ENCODE results near the gene HSD3B1. TPM values are rescaled to one million over a fixed set of nuclear protein-coding genes. Genes with fewer than 3 reads are reported as not detected.

HSD3B1 gene
- total RNA-seq, 1 experiment from 2014 or later: not detected

DNA sequence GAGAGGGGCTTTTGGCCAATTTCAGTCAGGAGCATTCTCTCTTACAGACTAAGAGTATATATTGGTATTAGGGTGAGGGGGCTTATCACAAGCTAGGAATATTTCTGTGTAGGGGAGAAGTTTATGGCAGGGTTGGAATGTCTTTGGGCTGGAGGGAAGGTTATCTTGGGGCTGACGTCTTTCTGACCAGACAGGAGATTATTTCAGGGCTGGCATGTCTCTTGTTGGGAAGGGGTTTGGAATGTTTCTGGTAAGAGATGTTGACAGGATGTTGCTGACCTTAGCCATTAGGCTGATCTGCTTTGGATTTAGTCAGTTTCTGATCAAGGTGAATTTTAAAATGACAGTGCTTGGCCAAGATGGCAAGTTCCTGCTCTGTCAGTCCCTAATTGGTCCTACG is 17.8 kb upstream of the HSD3B1 start:
- no TSS peak for BruUV-seq (replicated peaks)
- no peaks in the 10 kb centered on the region for H3K9me3 Mint-ChIP-seq (ENCODE audit: low read depth, unreplicated experiment)
- no peak overlapping the region for H3K27ac Mint-ChIP-seq (ENCODE audit: unreplicated experiment)
- intact Hi-C loops (cut with micrococcal nuclease; ENCODE audit: unreplicated experiment): no loop called here
- TF ChIP-seq, protein P1, sequence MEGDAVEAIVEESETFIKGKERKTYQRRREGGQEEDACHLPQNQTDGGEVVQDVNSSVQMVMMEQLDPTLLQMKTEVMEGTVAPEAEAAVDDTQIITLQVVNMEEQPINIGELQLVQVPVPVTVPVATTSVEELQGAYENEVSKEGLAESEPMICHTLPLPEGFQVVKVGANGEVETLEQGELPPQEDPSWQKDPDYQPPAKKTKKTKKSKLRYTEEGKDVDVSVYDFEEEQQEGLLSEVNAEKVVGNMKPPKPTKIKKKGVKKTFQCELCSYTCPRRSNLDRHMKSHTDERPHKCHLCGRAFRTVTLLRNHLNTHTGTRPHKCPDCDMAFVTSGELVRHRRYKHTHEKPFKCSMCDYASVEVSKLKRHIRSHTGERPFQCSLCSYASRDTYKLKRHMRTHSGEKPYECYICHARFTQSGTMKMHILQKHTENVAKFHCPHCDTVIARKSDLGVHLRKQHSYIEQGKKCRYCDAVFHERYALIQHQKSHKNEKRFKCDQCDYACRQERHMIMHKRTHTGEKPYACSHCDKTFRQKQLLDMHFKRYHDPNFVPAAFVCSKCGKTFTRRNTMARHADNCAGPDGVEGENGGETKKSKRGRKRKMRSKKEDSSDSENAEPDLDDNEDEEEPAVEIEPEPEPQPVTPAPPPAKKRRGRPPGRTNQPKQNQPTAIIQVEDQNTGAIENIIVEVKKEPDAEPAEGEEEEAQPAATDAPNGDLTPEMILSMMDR (IDR thresholded peaks at IDR 0.05; ENCODE audit: unreplicated experiment): no peak
- DNase-seq: no peak
- no peaks in the 10 kb centered on the region for H3K36me3 Mint-ChIP-seq (ENCODE audit: insufficient read depth, unreplicated experiment)
- no peak overlapping the region for H3K4me3 Mint-ChIP-seq (ENCODE audit: low read depth, unreplicated experiment)
- H3K27me3 Mint-ChIP-seq (ENCODE audit: unreplicated experiment): peaks cover 55% of the 10 kb centered on the region
- H3K4me1 Mint-ChIP-seq (ENCODE audit: low read depth, unreplicated experiment): no peaks in the 10 kb centered on the region
- CTCF ChIA-PET: no interaction called here

DNA sequence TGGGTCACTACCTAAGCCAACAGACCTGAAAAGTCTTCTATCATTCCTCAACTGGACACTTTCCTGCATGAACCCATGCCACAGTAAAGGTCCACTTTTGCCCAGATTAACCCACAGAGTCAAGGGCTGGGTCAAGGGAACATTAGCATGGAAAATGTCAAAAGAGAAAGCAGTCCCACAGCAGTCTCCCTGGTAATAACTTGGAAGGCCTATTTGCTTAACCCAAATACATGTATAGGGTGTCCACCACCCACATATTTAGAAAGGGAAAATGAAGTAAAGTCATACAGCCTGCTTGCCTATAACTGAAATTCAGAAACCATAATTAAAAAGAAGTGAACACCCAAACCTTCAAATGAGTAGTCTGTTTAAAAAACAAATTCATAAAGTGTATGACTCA is 16.1 kb upstream of the HSD3B1 start:
- CTCF ChIA-PET: no interaction called here
- TF ChIP-seq, protein P1 (IDR thresholded peaks at IDR 0.05; ENCODE audit: unreplicated experiment): no peak
- Mint-ChIP-seq H3K27me3 (ENCODE audit: unreplicated experiment) (peaks cover 53% of the 10 kb centered on the region), H3K4me3 (ENCODE audit: low read depth, unreplicated experiment) (no peak overlapping the region), H3K4me1 (ENCODE audit: low read depth, unreplicated experiment) (no peaks in the 10 kb centered on the region), H3K27ac (ENCODE audit: unreplicated experiment) (no peak overlapping the region), H3K9me3 (ENCODE audit: low read depth, unreplicated experiment) (no peaks in the 10 kb centered on the region), H3K36me3 (ENCODE audit: insufficient read depth, unreplicated experiment) (no peaks in the 10 kb centered on the region)
- intact Hi-C loops (cut with micrococcal nuclease; ENCODE audit: unreplicated experiment): no loop called here
- BruUV-seq (replicated peaks): no TSS peak
- DNase-seq: no peak

DNA sequence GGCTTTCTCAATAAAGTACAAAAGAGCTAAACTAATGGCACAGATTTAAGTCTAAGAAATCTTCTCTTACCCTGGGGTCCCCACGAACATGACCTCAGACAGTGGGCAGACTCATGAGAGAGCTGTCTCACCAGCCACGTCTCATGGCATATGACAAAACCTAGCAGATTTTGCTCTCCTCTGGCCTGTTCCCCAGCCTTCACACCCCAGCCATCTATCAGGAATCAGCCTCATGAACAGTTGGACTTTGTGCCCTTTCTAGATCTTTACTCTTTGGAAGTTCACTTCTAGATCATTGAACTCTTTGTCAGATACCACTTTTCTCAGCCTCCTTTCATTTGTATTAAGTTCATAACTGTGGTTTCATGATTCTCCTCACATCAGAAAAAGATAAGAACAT is 14.2 kb upstream of the HSD3B1 start:
- Mint-ChIP-seq H3K36me3 (ENCODE audit: insufficient read depth, unreplicated experiment) (no peaks in the 10 kb centered on the region), H3K4me1 (ENCODE audit: low read depth, unreplicated experiment) (no peaks in the 10 kb centered on the region), H3K4me3 (ENCODE audit: low read depth, unreplicated experiment) (no peak overlapping the region), H3K27me3 (ENCODE audit: unreplicated experiment) (peaks cover 46% of the 10 kb centered on the region), H3K9me3 (ENCODE audit: low read depth, unreplicated experiment) (peaks cover 3% of the 10 kb centered on the region), H3K27ac (ENCODE audit: unreplicated experiment) (no peak overlapping the region)
- CTCF ChIA-PET: no interaction called here
- TF ChIP-seq, protein P1 (IDR thresholded peaks at IDR 0.05; ENCODE audit: unreplicated experiment): no peak
- no TSS peak for BruUV-seq (replicated peaks)
- intact Hi-C loops (cut with micrococcal nuclease; ENCODE audit: unreplicated experiment): no loop called here
- no peak for DNase-seq

DNA sequence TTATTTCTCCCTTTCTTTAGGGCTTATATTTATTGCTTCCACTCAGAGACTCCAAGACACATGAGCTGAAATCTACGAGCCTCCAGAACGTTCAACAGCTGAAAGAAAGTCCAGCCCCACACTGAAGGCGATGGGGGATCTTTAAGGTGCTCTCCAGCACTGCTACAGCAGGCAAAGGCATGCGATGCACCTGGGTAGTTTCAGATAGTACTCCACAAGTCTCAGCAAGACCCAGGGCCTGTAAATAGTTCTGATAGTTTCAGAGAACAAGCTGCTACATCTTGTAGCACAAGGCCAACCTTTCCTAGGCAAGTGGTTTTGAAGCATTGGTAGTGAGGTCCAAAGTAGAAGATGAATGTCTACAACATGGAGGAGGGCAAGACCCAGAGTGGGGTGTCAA is 2.2 kb upstream of the HSD3B1 start:
- no peak overlapping the region for H3K4me3 Mint-ChIP-seq (ENCODE audit: low read depth, unreplicated experiment)
- no peak overlapping the region for H3K27ac Mint-ChIP-seq (ENCODE audit: unreplicated experiment)
- intact Hi-C loops (cut with micrococcal nuclease; ENCODE audit: unreplicated experiment): no loop called here
- DNase-seq: no peak
- H3K9me3 Mint-ChIP-seq (ENCODE audit: low read depth, unreplicated experiment): no peaks in the 10 kb centered on the region
- peaks cover 13% of the 10 kb centered on the region for H3K27me3 Mint-ChIP-seq (ENCODE audit: unreplicated experiment)
- no peaks in the 10 kb centered on the region for H3K4me1 Mint-ChIP-seq (ENCODE audit: low read depth, unreplicated experiment)
- BruUV-seq (replicated peaks): no TSS peak
- TF ChIP-seq, protein P1 (IDR thresholded peaks at IDR 0.05; ENCODE audit: unreplicated experiment): no peak
- CTCF ChIA-PET: no interaction called here
- H3K36me3 Mint-ChIP-seq (ENCODE audit: insufficient read depth, unreplicated experiment): no peaks in the 10 kb centered on the region

DNA sequence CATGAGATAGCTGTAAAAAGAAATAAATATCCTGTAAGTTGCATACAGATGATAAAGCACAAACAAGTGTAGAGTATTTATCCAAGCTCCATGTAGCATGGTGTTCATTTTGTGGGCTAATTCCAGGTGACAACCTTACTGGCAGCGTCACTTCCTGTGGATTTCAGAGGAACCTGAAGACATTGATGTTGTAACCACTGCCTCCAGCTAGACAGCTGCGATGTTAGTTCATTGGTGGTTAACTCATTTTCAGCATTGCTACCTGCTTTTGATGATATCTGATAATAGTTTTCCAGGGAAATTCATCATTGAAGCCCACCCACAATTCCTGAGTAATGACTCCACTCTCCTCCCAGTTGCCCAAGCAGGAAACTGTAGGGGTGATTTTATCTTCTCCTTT is 3.0 kb downstream of the HSD3B1 start:
- DNase-seq: no peak
- CTCF ChIA-PET: no interaction called here
- Mint-ChIP-seq H3K4me1 (ENCODE audit: low read depth, unreplicated experiment) (no peaks in the 10 kb centered on the region), H3K4me3 (ENCODE audit: low read depth, unreplicated experiment) (no peak overlapping the region), H3K27me3 (ENCODE audit: unreplicated experiment) (peaks cover 32% of the 10 kb centered on the region), H3K27ac (ENCODE audit: unreplicated experiment) (no peak overlapping the region), H3K9me3 (ENCODE audit: low read depth, unreplicated experiment) (no peaks in the 10 kb centered on the region), H3K36me3 (ENCODE audit: insufficient read depth, unreplicated experiment) (no peaks in the 10 kb centered on the region)
- TF ChIP-seq, protein P1 (IDR thresholded peaks at IDR 0.05; ENCODE audit: unreplicated experiment): no peak
- intact Hi-C loops (cut with micrococcal nuclease; ENCODE audit: unreplicated experiment): no loop called here
- BruUV-seq (replicated peaks): no TSS peak

All from Calu3 (cell line).